ENCODE results near the gene ICAM4. TPM values are rescaled to one million over a fixed set of nuclear protein-coding genes. Genes with fewer than 3 reads are reported as not detected.
A peak's percentile ranks its signal among the peaks of the same experiment; 100 is the strongest.

The ICAM4 gene
- total and polyA plus RNA-seq, 2 of the 13 experiments (the other 11 are each of a cell fraction or from before 2014, with no cell fraction given) = 2.9 to 4.0 TPM

- TF ChIP-seq HIC2 (CRISPR knock-in tag; IDR thresholded peaks at IDR 0.05; ENCODE audit: low read depth) (no peak), ZSCAN21 (CRISPR knock-in tag; IDR thresholded peaks at IDR 0.05; ENCODE audit: borderline replicate concordance) (peak; percentile 88; the same call in 1 of the 2 replicates), HNRNPLL (IDR thresholded peaks at IDR 0.05; ENCODE audit: low read depth, low read length, poor library complexity, severe bottlenecking) (peak; percentile 4), FUBP1 (CRISPR knock-in tag; IDR thresholded peaks at IDR 0.05; ENCODE audit: borderline replicate concordance) (peak; percentile 5; the same call in 1 of the 2 replicates), ZNF776 (CRISPR knock-in tag; IDR thresholded peaks at IDR 0.05) (no peak; the same call in 1 of the 2 replicates), ZNF777 (CRISPR knock-in tag; IDR thresholded peaks at IDR 0.05) (peak; percentile 71), GPBP1L1 (CRISPR knock-in tag; IDR thresholded peaks at IDR 0.05) (no peak), JUN (CRISPR knock-in tag; IDR thresholded peaks at IDR 0.05) (no peak), DBP (CRISPR knock-in tag; IDR thresholded peaks at IDR 0.05; ENCODE audit: not compliant biosample characterization) (peak; percentile 30), ZFP90 (CRISPR knock-in tag; IDR thresholded peaks at IDR 0.05; ENCODE audit: borderline replicate concordance) (peak; percentile 85; the same call in 1 of the 2 replicates), ZNF143 (CRISPR knock-in tag; IDR thresholded peaks at IDR 0.05) (peak; percentile 25; the same call in 1 of the 2 replicates), ZNF784 (CRISPR knock-in tag; IDR thresholded peaks at IDR 0.05; ENCODE audit: borderline replicate concordance) (peak; percentile 91), ZNF552 (CRISPR knock-in tag; IDR thresholded peaks at IDR 0.05; ENCODE audit: borderline replicate concordance) (peak; percentile 92), IKZF1 (IDR thresholded peaks at IDR 0.05) (no peak), ZNF746 (CRISPR knock-in tag; IDR thresholded peaks at IDR 0.05) (no peak), THYN1 (CRISPR knock-in tag; IDR thresholded peaks at IDR 0.05; ENCODE audit: borderline replicate concordance, low read depth) (no peak), MBNL3 (CRISPR knock-in tag; conservative IDR thresholded peaks at IDR 0.05) (no peak), ZNF496 (CRISPR knock-in tag; IDR thresholded peaks at IDR 0.05; ENCODE audit: insufficient replicate concordance) (no peak), SP1 (IDR thresholded peaks at IDR 0.05) (no peak), SP1 (CRISPR knock-in tag; IDR thresholded peaks at IDR 0.05) (peak; percentile 83), SMAD1 (CRISPR knock-in tag; IDR thresholded peaks at IDR 0.05; ENCODE audit: borderline replicate concordance, low read depth) (peak; percentile 93; the same call in 1 of the 2 replicates), NBN (conservative IDR thresholded peaks at IDR 0.05) (no peak), SALL2 (CRISPR knock-in tag; IDR thresholded peaks at IDR 0.05) (peak; percentile 84)
These were observed 34.7 kb upstream of the ICAM4 start, which contains the start of gene MRPL4 (continued) for GRCh38 chr19:10251792-10252694.
